ENCODE data around the gene DENND4A.
"Not testable (repeated sequence)": the region's sequence is repeated elsewhere in the genome, so short reads cannot be mapped to it uniquely, and the experiment has no call there.

The DENND4A gene

DNA sequence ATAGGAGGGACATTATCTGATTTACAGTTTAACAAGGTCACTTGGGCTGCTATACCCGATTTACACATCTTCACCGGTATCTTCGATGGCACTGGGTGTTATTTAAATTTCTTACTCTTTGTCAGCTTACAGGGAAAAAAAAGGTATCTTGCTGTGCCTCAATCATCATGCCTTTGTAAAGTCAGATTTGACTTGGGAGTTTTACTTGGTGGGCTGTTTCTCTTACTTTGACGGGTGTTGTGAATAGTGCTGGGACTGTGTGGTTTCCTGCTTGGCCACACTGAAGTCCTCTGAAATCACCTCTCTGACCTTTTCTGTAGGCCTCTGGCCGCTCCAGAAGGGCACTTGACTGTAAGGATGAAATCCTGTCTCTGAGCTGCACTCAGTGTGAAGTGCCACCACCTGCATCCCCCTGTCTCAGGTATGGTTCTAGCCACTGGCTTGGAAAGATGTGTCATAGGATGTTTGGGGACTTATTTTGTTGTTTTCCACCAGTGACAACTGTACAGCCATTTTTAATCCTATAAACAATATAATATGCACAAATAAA lies 173.5 kb downstream of the DENND4A start:
- no peaks in the 10 kb centered on the region for H3K9me3 ChIP-seq (ENCODE audit: insufficient read depth, low read depth, low read length)
- H3K9ac ChIP-seq (ENCODE audit: low read depth, low read length) = no peak overlapping the region
- H3K36me3 ChIP-seq (ENCODE audit: insufficient read depth, low read depth, low read length) = no peaks in the 10 kb centered on the region
- peak overlapping the region; percentile 34 for H3K4me3 ChIP-seq (ENCODE audit: low read length)
- H3K27me3 ChIP-seq (ENCODE audit: insufficient read depth, low read length) = no peaks in the 10 kb centered on the region
- peaks cover 13% of the 10 kb centered on the region for H3K4me1 ChIP-seq (ENCODE audit: insufficient read depth, low read length)
- no peak overlapping the region for H3K27ac ChIP-seq (ENCODE audit: low read length)

DNA sequence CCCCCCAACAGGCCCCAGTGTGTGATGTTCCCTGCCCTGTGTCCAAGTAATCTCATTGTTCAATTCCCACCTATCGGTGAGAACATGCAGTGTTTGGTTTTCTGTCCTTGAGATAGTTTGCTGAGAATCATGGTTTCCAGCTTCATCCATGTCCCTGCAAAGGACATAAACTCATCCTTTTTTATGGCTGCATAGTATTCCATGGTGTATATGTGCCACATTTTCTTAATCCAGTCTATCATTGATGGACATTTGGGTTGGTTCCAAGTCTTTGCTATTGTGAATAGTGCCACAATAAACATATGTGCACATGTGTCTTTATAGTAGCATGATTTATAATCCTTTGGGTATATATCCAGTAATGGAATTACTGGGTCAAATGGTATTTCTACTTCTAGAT lies 176.2 kb downstream of the DENND4A start:
- not testable (repeated sequence) for H3K27ac ChIP-seq (ENCODE audit: low read length); H3K9me3 ChIP-seq (ENCODE audit: insufficient read depth, low read depth, low read length); H3K4me3 ChIP-seq (ENCODE audit: low read length); H3K27me3 ChIP-seq (ENCODE audit: insufficient read depth, low read length); H3K36me3 ChIP-seq (ENCODE audit: insufficient read depth, low read depth, low read length); H3K9ac ChIP-seq (ENCODE audit: low read depth, low read length)
- peaks cover 20% of the 10 kb centered on the region for H3K4me1 ChIP-seq (ENCODE audit: insufficient read depth, low read length)

DNA sequence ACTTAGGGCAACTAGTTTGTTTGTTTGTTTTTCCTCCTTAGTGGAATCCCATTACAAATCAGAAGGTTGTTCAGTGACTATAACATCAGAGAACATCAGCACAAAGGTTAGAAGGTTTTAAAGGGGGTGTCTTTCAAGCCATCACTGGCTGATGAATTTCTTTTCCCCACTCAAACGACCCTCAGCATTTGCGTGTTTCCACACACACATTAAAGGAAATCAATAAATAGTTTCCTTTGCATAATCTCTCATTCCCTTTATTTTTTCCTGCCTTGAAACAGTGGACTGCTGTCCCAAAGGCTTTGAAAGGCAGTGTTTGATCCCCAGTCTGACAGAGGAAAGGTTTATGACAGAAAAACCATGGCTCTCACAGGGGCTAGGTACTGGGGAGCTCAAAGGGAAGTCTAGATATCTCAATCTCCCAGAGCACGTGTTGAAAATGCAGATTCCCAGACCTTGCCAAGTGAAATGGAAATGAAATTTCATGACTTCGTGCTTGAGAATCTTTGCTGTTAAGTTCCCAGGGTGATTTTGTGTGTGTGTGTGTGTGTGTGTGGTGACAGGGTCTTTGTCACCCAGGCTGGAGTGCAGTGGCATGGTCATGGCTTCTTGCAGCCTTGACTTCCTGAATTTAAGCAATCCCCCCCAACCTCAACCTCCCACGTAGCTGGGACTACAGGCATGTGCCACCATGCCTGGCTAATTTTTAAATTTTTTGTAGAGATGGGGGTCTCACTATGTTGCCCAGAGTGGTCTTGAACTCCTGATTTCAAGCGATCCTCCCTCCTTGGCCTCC lies 178.9 kb downstream of the DENND4A start:
- Histone ChIP-seq H3K4me3 (ENCODE audit: low read length) (no peak overlapping the region), H3K4me1 (ENCODE audit: insufficient read depth, low read length) (peaks cover 7% of the 10 kb centered on the region; the same call in 1 of the 2 replicates), H3K9ac (ENCODE audit: low read depth, low read length) (no peak overlapping the region), H3K9me3 (ENCODE audit: insufficient read depth, low read depth, low read length) (no peaks in the 10 kb centered on the region), H3K36me3 (ENCODE audit: insufficient read depth, low read depth, low read length) (no peaks in the 10 kb centered on the region), H3K27ac (ENCODE audit: low read length) (no peak overlapping the region), H3K27me3 (ENCODE audit: insufficient read depth, low read length) (no peaks in the 10 kb centered on the region)

DNA sequence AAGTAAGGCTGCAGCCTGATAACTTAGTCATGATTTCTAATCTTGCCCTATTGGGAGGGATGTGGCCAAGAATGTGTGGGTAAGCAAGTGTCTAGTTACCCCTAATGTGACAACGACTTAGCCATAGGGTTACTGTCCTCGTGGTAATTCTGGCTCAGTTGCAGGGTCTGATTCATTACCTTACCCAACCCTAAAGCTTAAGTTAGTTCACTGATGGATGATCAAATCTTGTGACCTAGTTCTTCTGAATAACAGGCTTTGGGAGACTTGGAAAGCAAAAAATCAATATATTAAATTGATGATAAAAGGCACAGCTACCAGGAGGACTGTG lies 179.5 kb downstream of the DENND4A start:
- no peak overlapping the region for H3K27ac ChIP-seq (ENCODE audit: low read length)
- H3K4me1 ChIP-seq (ENCODE audit: insufficient read depth, low read length) = peaks cover 7% of the 10 kb centered on the region; the same call in 1 of the 2 replicates
- no peaks in the 10 kb centered on the region for H3K9me3 ChIP-seq (ENCODE audit: insufficient read depth, low read depth, low read length)
- peak overlapping the region; percentile 94; the same call in 1 of the 2 replicates for H3K9ac ChIP-seq (ENCODE audit: low read depth, low read length)
- H3K36me3 ChIP-seq (ENCODE audit: insufficient read depth, low read depth, low read length) = no peaks in the 10 kb centered on the region
- no peak overlapping the region for H3K4me3 ChIP-seq (ENCODE audit: low read length)
- H3K27me3 ChIP-seq (ENCODE audit: insufficient read depth, low read length) = no peaks in the 10 kb centered on the region

DNA sequence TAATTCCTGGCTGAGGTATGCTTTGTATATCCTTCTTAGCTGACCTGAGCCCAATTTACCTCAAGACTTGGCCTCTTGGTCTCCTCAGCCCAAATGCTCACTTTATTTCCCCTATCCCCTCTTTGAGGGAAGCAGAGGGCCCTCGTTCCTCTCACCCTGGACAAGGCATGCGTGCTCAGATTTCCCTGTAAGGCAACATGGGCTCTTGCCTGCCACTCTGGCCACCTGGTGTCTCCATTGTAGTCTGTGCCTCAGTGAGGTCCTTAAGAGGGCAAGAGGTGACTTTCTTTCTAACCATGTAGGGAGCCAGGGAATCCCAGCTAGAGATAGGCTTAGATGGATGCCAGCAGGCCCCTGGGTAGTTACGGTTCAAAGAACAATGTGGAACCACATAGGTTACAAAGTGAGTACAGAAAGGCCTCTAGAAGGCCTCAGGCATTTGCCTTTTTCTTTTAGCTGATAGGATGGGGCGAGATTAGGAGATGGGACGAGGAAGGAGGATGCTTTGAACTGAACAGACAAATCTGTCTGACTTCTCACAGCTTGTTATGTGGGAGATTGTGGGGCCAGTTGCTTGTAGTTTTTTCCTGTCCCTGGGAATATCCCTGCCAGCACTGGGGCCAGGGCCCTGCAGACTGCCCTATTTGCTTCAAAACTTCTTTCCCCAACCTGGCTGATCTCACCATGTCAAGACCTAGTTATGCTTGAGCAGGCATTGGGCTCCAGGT lies 180.0 kb downstream of the DENND4A start:
- peak overlapping the region; percentile 73 for H3K27ac ChIP-seq (ENCODE audit: low read length)
- H3K4me1 ChIP-seq (ENCODE audit: insufficient read depth, low read length) = peaks cover 7% of the 10 kb centered on the region; the same call in 1 of the 2 replicates
- no peaks in the 10 kb centered on the region for H3K27me3 ChIP-seq (ENCODE audit: insufficient read depth, low read length)
- H3K4me3 ChIP-seq (ENCODE audit: low read length) = peak overlapping the region; percentile 91
- H3K9me3 ChIP-seq (ENCODE audit: insufficient read depth, low read depth, low read length) = no peaks in the 10 kb centered on the region
- 0 out of 2 replicates have a peak, but pooled peaks cover 5% of the 10 kb centered on the region for H3K36me3 ChIP-seq (ENCODE audit: insufficient read depth, low read depth, low read length)
- H3K9ac ChIP-seq (ENCODE audit: low read depth, low read length) = peak overlapping the region; percentile 94

DNA sequence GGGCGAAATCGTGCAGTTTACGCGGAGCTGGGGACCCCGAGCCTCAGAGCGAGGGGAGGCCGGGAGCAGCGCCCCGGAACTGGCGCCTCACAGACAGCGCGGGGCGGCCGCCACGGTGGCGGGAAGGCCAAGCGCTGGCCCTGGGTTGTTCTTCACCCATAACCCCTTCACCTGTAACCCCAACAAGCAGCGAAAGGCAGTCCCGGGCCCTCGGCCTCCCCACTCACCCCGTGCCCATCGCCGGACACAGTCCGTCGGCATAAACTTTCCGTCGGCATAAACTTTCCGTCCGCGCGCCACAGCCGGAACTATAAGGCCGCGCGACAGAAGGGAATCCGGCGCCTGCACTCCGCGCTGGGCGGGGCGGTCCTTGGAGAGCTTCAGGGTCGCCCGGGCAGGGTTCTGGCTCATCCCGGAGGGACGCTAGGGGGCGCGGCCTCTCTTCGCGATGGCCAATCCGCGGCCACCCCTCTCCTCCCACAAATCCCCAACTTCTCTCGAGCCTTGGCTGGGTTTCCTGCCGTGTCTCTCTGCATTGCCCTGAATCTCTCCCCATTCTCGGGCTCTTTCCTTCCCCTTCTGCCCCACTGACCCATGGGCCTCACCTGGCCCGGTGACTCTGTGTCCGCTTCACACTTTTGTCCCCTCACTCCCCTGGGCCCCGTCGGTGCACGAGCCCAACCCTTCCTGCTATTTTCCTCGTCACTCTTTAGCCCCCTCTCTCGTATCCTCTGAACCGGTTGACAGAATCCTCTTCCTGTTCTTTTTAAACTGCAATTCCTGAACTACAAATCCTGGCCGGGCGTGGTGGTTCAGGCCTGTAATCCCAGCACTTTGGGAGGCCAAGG lies 181.0 kb downstream of the DENND4A start, which contains the start of gene INTS14:
Gene INTS14, minus strand, starts transcription at position 261 of the 848 bp plus-strand sequence. CDS start 3,751 bp downstream, outside the sequence.
- 0 out of 2 replicates have a peak, but pooled peaks cover 10% of the 10 kb centered on the region for H3K36me3 ChIP-seq (ENCODE audit: insufficient read depth, low read depth, low read length)
- H3K4me3 ChIP-seq (ENCODE audit: low read length) = peak within 1 kb of the TSS; percentile 91
- peaks cover 7% of the 10 kb centered on the region; the same call in 1 of the 2 replicates for H3K4me1 ChIP-seq (ENCODE audit: insufficient read depth, low read length)
- H3K9ac ChIP-seq (ENCODE audit: low read depth, low read length) = peak within 1 kb of the TSS; percentile 94
- peak within 1 kb of the TSS; percentile 73 for H3K27ac ChIP-seq (ENCODE audit: low read length)
- no peaks in the 10 kb centered on the region for H3K27me3 ChIP-seq (ENCODE audit: insufficient read depth, low read length)
- no peaks in the 10 kb centered on the region for H3K9me3 ChIP-seq (ENCODE audit: insufficient read depth, low read depth, low read length)
